ENCODE measurements around the gene BTBD9.

The BTBD9 gene

GRCh38 chr6:38603966-38604365 is 35.8 kb downstream of the BTBD9 start:
- H2AFZ ChIP-seq (ENCODE audit: low read depth, low read length): no peak overlapping the region
- TF ChIP-seq EZH2 (IDR thresholded peaks at IDR 0.05; ENCODE audit: borderline replicate concordance, low read depth, low read length, severe bottlenecking) (no peak), CTCF (IDR thresholded peaks at IDR 0.05; ENCODE audit: borderline replicate concordance, extremely low read depth, low read length, poor library complexity, severe bottlenecking) (no peak)
- DNase-seq: no peak

GRCh38 chr6:38603496-38603895 is 36.2 kb downstream of the BTBD9 start:
- H3K36me3 ChIP-seq (ENCODE audit: insufficient read depth, low read length): no peaks in the 10 kb centered on the region
- H3K27ac ChIP-seq (ENCODE audit: low read length): no peak overlapping the region
- 0 out of 2 replicates have a peak, but pooled peaks cover 2% of the 10 kb centered on the region for H4K20me1 ChIP-seq (ENCODE audit: insufficient read depth, low read length)
- DNase-seq: no peak
- H2AFZ ChIP-seq (ENCODE audit: low read depth, low read length): no peak overlapping the region
- no peak for ATAC-seq (ENCODE audit: insufficient read depth, low read depth)
- H3K9me3 ChIP-seq (ENCODE audit: insufficient read depth, low read length, severe bottlenecking): no peaks in the 10 kb centered on the region
- no peaks in the 10 kb centered on the region for H3K4me1 ChIP-seq (ENCODE audit: insufficient read depth, low read length)
- H3K9ac ChIP-seq (ENCODE audit: low read depth, low read length): no peak overlapping the region
- H3K27me3 ChIP-seq (ENCODE audit: insufficient read depth, low read length, poor library complexity): no peaks in the 10 kb centered on the region
- no peak overlapping the region for H3K4me3 ChIP-seq (ENCODE audit: low read depth in 1 of 2, low read length in 2 of 2)
- H3K4me2 ChIP-seq (ENCODE audit: insufficient read depth, low read length): no peak overlapping the region
- no peaks in the 10 kb centered on the region for H3K79me2 ChIP-seq (ENCODE audit: insufficient read depth, low read length)
- TF ChIP-seq CTCF (IDR thresholded peaks at IDR 0.05; ENCODE audit: borderline replicate concordance, extremely low read depth, low read length, poor library complexity, severe bottlenecking): no peak
- no peak for TF ChIP-seq EZH2 (IDR thresholded peaks at IDR 0.05; ENCODE audit: borderline replicate concordance, low read depth, low read length, severe bottlenecking)

More at GRCh38 chr6:38603966-38604365, 35.8 kb downstream of the BTBD9 start:
- no peak overlapping the region for H3K9ac ChIP-seq (ENCODE audit: low read depth, low read length)
- no peaks in the 10 kb centered on the region for H3K4me1 ChIP-seq (ENCODE audit: insufficient read depth, low read length)
- H3K9me3 ChIP-seq (ENCODE audit: insufficient read depth, low read length, severe bottlenecking): no peaks in the 10 kb centered on the region
- H3K79me2 ChIP-seq (ENCODE audit: insufficient read depth, low read length): no peaks in the 10 kb centered on the region
- H4K20me1 ChIP-seq (ENCODE audit: insufficient read depth, low read length): 0 out of 2 replicates have a peak, but pooled peaks cover 2% of the 10 kb centered on the region
- no peak overlapping the region for H3K4me3 ChIP-seq (ENCODE audit: low read depth in 1 of 2, low read length in 2 of 2)
- no peaks in the 10 kb centered on the region for H3K27me3 ChIP-seq (ENCODE audit: insufficient read depth, low read length, poor library complexity)
- no peak overlapping the region for H3K4me2 ChIP-seq (ENCODE audit: insufficient read depth, low read length)
- no peaks in the 10 kb centered on the region for H3K36me3 ChIP-seq (ENCODE audit: insufficient read depth, low read length)
- no peak for ATAC-seq (ENCODE audit: insufficient read depth, low read depth)
- no peak overlapping the region for H3K27ac ChIP-seq (ENCODE audit: low read length)

- Histone ChIP-seq H3K4me2 (ENCODE audit: insufficient read depth, low read length) (no peak overlapping the region), H4K20me1 (ENCODE audit: insufficient read depth, low read length) (0 out of 2 replicates have a peak, but pooled peaks cover 2% of the 10 kb centered on the region), H3K36me3 (ENCODE audit: insufficient read depth, low read length) (no peaks in the 10 kb centered on the region), H3K9ac (ENCODE audit: low read depth, low read length) (no peak overlapping the region), H3K27me3 (ENCODE audit: insufficient read depth, low read length, poor library complexity) (no peaks in the 10 kb centered on the region), H3K4me3 (ENCODE audit: low read depth in 1 of 2, low read length in 2 of 2) (no peak overlapping the region), H3K27ac (ENCODE audit: low read length) (no peak overlapping the region), H3K9me3 (ENCODE audit: insufficient read depth, low read length, severe bottlenecking) (no peaks in the 10 kb centered on the region), H3K79me2 (ENCODE audit: insufficient read depth, low read length) (no peaks in the 10 kb centered on the region), H2AFZ (ENCODE audit: low read depth, low read length) (no peak overlapping the region), H3K4me1 (ENCODE audit: insufficient read depth, low read length) (no peaks in the 10 kb centered on the region)
- DNase-seq (no peak), ATAC-seq (ENCODE audit: insufficient read depth, low read depth) (no peak)
- TF ChIP-seq EZH2 (IDR thresholded peaks at IDR 0.05; ENCODE audit: borderline replicate concordance, low read depth, low read length, severe bottlenecking) (no peak), CTCF (IDR thresholded peaks at IDR 0.05; ENCODE audit: borderline replicate concordance, extremely low read depth, low read length, poor library complexity, severe bottlenecking) (no peak)
Measured at GRCh38 chr6:38599966-38600550, 39.7 kb downstream of the BTBD9 start.

Measured in DND-41 (cell line).